Measurements from ENCODE around the gene BTNL2.

- no peak for TF ChIP-seq CTCF (IDR thresholded peaks at IDR 0.05; ENCODE audit: low read depth, low read length)
- TF ChIP-seq EZH2phosphoT487 (IDR thresholded peaks at IDR 0.05; ENCODE audit: low read depth) = no peak
These were observed 19.4 kb upstream of the BTNL2 start for GRCh38 chr6:32426338-32426737.
